Choroid plexus epithelial cell (primary cell): Measurements from ENCODE around the gene AHCYL1.
"Not testable (repeated sequence)": the region's sequence is repeated elsewhere in the genome, so short reads cannot be mapped to it uniquely, and the experiment has no call there.

Experiments used
- DNase-seq: peaks from one replicate; pipeline ENCODE4 v3.0.0-alpha.2; 2010; ENCODE audit warnings: low read depth
- H3K4me3 ChIP-seq: 2 replicates; pipeline ENCODE4 v1.5.1; 2011; ENCODE audit warnings: low read depth, mild to moderate bottlenecking, control low read depth, low read length, moderate library complexity
- TF ChIP-seq, protein P1 (sequence below): conservative IDR thresholded peaks from 2 replicates; pipeline ENCODE4 v1.5.1; 2011; ENCODE audit warnings: low read depth, mild to moderate bottlenecking, control low read depth, inconsistent platforms, low read length, moderate library complexity

AHCYL1 gene

DNA sequence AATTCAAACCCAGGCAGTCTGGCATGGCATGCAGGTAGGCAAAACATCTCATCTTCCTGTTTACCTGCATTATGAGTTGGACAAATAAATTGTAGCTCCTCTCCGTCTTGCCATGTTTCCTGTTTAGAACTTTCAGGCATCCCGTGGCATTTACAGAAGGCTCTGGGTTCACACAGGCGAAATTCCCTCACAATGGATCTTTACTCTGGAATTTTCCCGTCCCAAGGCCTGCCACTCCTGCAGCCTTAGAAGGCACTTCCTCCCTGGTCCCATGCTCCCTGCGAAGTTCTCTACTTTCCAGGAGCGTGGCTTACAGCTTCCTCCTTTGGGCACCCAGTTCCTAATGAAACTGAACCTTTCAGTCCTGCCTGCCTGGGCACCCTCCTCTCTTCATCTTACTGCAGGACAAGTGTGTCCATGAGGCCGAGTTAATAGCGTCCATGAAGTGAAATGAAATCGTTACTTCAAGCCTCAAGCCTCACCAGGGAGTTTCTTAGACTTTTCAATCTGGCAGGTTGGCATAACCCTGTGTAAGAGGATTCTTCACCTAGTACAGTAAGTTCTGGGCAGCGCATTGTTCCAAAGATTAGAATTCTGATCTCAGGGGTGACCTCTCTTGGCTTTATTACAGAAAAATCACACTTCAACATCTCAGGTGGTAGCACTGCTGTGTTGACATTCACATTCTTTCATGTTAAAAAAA is 36.8 kb upstream of the AHCYL1 start:
- TF ChIP-seq, protein P1, sequence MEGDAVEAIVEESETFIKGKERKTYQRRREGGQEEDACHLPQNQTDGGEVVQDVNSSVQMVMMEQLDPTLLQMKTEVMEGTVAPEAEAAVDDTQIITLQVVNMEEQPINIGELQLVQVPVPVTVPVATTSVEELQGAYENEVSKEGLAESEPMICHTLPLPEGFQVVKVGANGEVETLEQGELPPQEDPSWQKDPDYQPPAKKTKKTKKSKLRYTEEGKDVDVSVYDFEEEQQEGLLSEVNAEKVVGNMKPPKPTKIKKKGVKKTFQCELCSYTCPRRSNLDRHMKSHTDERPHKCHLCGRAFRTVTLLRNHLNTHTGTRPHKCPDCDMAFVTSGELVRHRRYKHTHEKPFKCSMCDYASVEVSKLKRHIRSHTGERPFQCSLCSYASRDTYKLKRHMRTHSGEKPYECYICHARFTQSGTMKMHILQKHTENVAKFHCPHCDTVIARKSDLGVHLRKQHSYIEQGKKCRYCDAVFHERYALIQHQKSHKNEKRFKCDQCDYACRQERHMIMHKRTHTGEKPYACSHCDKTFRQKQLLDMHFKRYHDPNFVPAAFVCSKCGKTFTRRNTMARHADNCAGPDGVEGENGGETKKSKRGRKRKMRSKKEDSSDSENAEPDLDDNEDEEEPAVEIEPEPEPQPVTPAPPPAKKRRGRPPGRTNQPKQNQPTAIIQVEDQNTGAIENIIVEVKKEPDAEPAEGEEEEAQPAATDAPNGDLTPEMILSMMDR = no peak
- no peak for DNase-seq
- no peak overlapping the region for H3K4me3 ChIP-seq

- no peak for DNase-seq
- TF ChIP-seq, protein P1 = no peak
- H3K4me3 ChIP-seq = no peak overlapping the region
These were observed 36.3 kb upstream of the AHCYL1 start for GRCh38 chr1:109948285-109948630.

GRCh38 chr1:109950038-109950437 is 34.5 kb upstream of the AHCYL1 start:
- no peak for DNase-seq
- no peak overlapping the region for H3K4me3 ChIP-seq
- TF ChIP-seq, protein P1 = no peak

DNA sequence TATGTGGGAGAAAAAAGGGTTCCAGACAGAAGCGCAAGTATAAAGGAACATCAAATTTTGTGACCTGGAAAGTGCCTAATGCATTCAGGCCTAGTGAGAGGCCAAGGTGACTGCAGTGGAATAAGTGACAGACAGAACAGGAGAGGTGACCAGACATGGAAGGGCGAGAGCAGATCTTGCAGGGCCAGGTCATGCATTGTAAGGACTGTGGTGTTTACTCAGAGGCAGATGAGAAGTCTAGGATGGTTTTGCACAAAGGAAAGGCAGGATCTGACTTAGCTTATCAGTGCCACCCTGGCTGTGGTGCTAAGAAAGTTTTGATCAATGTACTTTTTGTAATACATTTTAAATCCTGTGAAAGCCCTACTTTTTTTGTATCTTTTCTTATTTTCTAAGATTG is 34.1 kb upstream of the AHCYL1 start:
- TF ChIP-seq, protein P1 = no peak
- no peak overlapping the region for H3K4me3 ChIP-seq
- no peak for DNase-seq

- DNase-seq, H3K4me3 ChIP-seq: not testable (repeated sequence)
These were observed 33.1 kb upstream of the AHCYL1 start for GRCh38 chr1:109951501-109951900.

DNA sequence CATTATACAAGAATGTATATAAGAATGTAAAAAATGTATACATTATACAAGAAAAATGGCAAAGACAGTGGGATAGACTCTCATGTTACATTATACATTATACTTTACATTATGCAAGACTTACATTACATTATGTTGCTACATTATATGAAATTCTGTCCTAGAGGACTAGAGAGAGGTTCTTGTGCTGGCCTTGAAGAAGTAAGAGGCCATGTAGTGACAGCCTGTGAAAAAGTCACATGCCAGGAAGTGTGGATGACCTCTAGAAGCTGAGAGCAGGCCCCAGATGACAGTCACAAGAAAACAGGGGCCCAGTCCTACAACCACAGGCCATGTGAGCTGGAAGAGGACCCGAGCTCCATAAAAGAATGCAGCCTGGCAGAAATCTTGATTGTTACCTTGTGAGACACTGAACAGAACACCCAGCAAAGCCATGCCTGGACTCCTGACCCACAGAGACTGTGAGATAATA is 30.5 kb upstream of the AHCYL1 start:
- TF ChIP-seq, protein P1 = no peak

DNA sequence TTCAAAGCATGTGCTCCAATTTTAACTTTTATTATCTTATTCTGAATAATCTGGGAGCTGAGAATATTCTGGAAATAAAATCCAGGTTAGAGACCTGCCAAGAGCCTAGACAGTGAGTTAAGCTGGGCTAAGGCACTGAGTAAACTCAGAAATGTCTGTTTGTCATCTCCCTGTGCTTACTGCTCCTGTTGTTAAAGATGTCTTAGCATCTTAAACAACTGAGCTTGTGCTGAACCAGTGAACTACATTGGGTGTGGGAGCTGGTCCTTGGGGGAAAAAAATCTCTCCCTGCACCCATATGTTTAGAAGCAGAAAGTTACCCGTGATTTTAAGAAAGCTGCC is 25.0 kb upstream of the AHCYL1 start:
- no peak for DNase-seq
- TF ChIP-seq, protein P1 = no peak
- no peak overlapping the region for H3K4me3 ChIP-seq

More for the DNA sequence above, 30.5 kb upstream of the AHCYL1 start:
- DNase-seq = no peak
- H3K4me3 ChIP-seq = no peak overlapping the region
